ENCODE data around the gene PHRF1. TPM values are rescaled to one million over a fixed set of nuclear protein-coding genes. Genes with fewer than 3 reads are reported as not detected.

PHRF1 gene
- total RNA-seq, 1 donor from 2014 or later: 38.3 TPM

DNA sequence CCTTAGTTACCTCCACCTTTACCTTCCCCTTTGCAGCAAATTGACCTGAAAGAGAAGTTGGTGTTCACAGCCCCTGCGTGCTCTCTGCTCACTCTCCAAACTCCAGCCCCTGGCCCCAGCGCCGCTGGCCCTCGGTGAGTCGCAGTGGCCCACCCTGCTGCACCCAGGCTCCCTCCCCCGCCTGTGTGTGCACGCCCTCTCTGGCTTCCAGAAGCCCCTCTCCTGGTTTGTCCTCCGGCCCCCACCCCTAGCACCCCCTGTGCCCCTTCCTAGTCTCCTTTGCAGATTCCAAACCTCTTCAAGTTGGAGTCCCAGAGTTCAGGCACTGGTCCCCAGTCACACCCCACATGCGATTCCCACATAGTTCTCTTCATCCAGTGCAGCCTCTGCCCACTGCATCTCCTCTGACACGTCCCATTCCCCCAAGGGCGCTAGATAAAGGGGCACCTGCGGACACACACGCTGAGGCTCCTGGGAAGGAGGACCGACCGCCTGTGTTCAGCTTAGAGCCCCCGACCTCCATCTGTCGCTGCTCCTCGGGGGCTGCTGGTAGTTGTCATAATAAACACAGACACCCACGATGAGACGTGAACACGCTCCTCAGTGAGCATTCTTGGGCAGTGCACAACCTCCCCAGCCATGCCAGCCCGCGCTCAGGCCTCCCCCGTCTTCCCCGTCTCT lies 1.5 kb upstream of the PHRF1 start:
- no peaks in the 10 kb centered on the region for H3K36me3 ChIP-seq (ENCODE audit: insufficient read depth, low read length)
- no peaks in the 10 kb centered on the region for H3K9me3 ChIP-seq (ENCODE audit: insufficient read depth, low read depth, low read length)
- H3K27me3 ChIP-seq (ENCODE audit: insufficient read depth, low read length): peaks cover 6% of the 10 kb centered on the region
- Mint-ChIP-seq H3K27me3 (ENCODE audit: low read depth, unreplicated experiment) (peaks cover 17% of the 10 kb centered on the region), H3K9me3 (ENCODE audit: unreplicated experiment) (no peaks in the 10 kb centered on the region), H3K4me3 (ENCODE audit: unreplicated experiment) (peak overlapping the region; percentile 89), H3K27ac (ENCODE audit: unreplicated experiment) (peak overlapping the region; percentile 47), H3K36me3 (ENCODE audit: low read depth, unreplicated experiment) (peaks cover 9% of the 10 kb centered on the region), H3K4me1 (ENCODE audit: low read depth, unreplicated experiment) (peaks cover 29% of the 10 kb centered on the region)
- peak overlapping the region; percentile 98 for H2AFZ ChIP-seq (ENCODE audit: low read depth, low read length)
- peak overlapping the region; percentile 98 for H3K4me2 ChIP-seq (ENCODE audit: low read length)
- DNase-seq (ENCODE audit: low read depth) (no peak), FAIRE-seq (no peak)
- TF ChIP-seq EZH2 (IDR thresholded peaks at IDR 0.05; ENCODE audit: insufficient read depth, low read length): peak; percentile 55
- no peak for TF ChIP-seq CTCF (IDR thresholded peaks at IDR 0.05; ENCODE audit: insufficient read depth, low read depth, low read length)
- peaks cover 31% of the 10 kb centered on the region for H3K79me2 ChIP-seq (ENCODE audit: insufficient read depth, low read length)
- H3K27ac ChIP-seq (ENCODE audit: low read depth, low read length): no peak overlapping the region
- peaks cover 19% of the 10 kb centered on the region for H3K4me1 ChIP-seq (ENCODE audit: insufficient read depth, low read length)
- H3K4me3 ChIP-seq (ENCODE audit: insufficient read depth, low read depth, low read length): peak overlapping the region; percentile 68
- H3K9ac ChIP-seq (ENCODE audit: low read length): peak overlapping the region; percentile 62
- H4K20me1 ChIP-seq (ENCODE audit: insufficient read depth, low read length): peaks cover 30% of the 10 kb centered on the region

DNA sequence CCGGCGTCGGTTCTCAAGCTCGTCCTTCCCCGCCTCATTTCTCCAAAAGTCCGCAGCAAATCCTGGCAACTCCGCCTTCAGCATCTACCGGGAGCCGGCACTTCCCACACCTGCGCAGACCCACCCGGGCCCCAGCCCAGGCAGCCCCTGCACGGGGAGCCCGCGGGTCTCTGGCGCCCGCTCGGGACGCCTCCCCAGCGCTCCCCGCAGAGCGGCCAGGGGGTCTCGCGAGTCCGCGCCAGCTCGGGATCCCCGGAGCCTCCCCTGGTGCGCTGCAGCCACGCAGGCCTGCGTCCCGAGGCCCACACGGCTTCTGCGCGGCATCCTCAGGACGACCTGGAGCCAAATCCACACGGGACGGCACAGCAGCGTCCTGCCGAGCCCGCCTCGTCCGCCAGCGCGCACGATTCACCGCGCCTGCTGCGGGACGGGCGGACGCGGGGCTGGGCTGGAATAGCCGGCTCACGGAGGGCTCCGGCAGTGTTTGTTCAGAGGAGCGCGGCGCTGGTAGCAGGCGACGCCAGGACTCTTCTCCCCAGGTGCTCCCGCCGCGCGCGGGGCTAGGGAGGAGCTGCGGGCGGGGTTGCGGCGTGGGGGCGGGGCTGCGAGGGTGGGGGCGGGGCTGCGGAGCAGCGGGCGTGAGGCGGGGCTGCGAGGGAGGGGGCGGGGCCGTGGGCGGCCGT lies 816 bp upstream of the PHRF1 start:
- TF ChIP-seq CTCF (IDR thresholded peaks at IDR 0.05; ENCODE audit: insufficient read depth, low read depth, low read length) (no peak), EZH2 (IDR thresholded peaks at IDR 0.05; ENCODE audit: insufficient read depth, low read length) (no peak)
- Histone ChIP-seq H3K27ac (ENCODE audit: low read depth, low read length) (no peak overlapping the region), H3K27me3 (ENCODE audit: insufficient read depth, low read length) (peaks cover 6% of the 10 kb centered on the region), H3K4me1 (ENCODE audit: insufficient read depth, low read length) (peaks cover 19% of the 10 kb centered on the region), H4K20me1 (ENCODE audit: insufficient read depth, low read length) (peaks cover 37% of the 10 kb centered on the region), H3K79me2 (ENCODE audit: insufficient read depth, low read length) (peaks cover 38% of the 10 kb centered on the region), H3K36me3 (ENCODE audit: insufficient read depth, low read length) (no peaks in the 10 kb centered on the region), H3K9ac (ENCODE audit: low read length) (peak overlapping the region; percentile 62), H3K9me3 (ENCODE audit: insufficient read depth, low read depth, low read length) (no peaks in the 10 kb centered on the region), H3K4me3 (ENCODE audit: insufficient read depth, low read depth, low read length) (peak overlapping the region; percentile 68), H3K4me2 (ENCODE audit: low read length) (peak overlapping the region; percentile 98), H2AFZ (ENCODE audit: low read depth, low read length) (peak overlapping the region; percentile 98)
- no peak for FAIRE-seq
- no peaks in the 10 kb centered on the region for H3K9me3 Mint-ChIP-seq (ENCODE audit: unreplicated experiment)
- H3K27ac Mint-ChIP-seq (ENCODE audit: unreplicated experiment): peak overlapping the region; percentile 47
- peaks cover 33% of the 10 kb centered on the region for H3K4me1 Mint-ChIP-seq (ENCODE audit: low read depth, unreplicated experiment)
- peaks cover 17% of the 10 kb centered on the region for H3K27me3 Mint-ChIP-seq (ENCODE audit: low read depth, unreplicated experiment)
- peak overlapping the region; percentile 89 for H3K4me3 Mint-ChIP-seq (ENCODE audit: unreplicated experiment)
- H3K36me3 Mint-ChIP-seq (ENCODE audit: low read depth, unreplicated experiment): peaks cover 9% of the 10 kb centered on the region
- no peak for DNase-seq (ENCODE audit: low read depth)
